ENCODE data around the gene IL5. TPM values are rescaled to one million over a fixed set of nuclear protein-coding genes. Genes with fewer than 3 reads are reported as not detected.

IL5 gene
- polyA plus RNA-seq, 1 donor (not counting 4 experiments of a cell fraction or from before 2014, with no cell fraction given), result not detected

DNA sequence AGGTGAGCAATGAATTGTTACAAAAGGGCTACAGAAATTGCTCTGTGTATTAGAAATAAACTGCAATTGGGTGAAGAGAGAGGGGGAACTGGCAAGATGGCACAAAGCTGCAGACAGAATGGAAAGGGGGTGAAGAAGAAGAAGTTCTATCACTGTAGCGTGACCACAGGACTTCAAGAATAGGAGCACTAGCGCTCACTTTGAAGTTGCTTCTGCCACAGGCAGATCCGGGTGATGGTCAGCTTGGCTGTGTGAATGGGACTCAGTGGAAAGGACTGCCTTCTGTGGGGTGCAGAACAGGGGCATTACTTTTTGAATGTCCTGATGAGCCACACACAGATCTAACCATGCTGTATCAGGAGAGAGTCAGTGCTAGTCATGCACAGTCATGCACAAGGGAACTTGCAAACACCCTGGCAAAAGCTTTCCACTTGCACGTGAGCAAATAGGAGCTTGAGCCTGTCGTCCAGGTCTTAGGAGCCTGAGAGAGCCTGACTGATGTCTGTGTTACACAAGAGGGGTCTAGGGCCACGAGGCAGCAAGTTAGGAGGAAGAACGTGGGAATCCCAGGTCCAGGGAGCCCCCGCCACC, 16.3 kb downstream of the IL5 start:
- Histone ChIP-seq H3K27me3 (ENCODE audit: control insufficient read depth, extremely low read depth, insufficient read depth, low read length) (peaks cover 9% of the 10 kb centered on the region), H3K4me2 (ENCODE audit: control insufficient read depth, extremely low read depth, insufficient read depth, low read depth, low read length) (peak overlapping the region; percentile 47), H3K9me3 (ENCODE audit: control insufficient read depth, low read depth, low read length) (no peaks in the 10 kb centered on the region), H3K4me3 (ENCODE audit: control insufficient read depth in 2 of 3, extremely low read depth in 1 of 3, insufficient read depth in 2 of 3, low read depth in 1 of 3, low read length in 3 of 3) (no peak overlapping the region), H3K9me1 (ENCODE audit: control insufficient read depth, extremely low read depth, insufficient read depth, low read length) (no peaks in the 10 kb centered on the region), H3K9ac (ENCODE audit: control insufficient read depth, extremely low read depth, insufficient read depth, low read length) (no peak overlapping the region), H3K79me2 (ENCODE audit: control insufficient read depth, insufficient read depth, low read length) (no peaks in the 10 kb centered on the region), H3K4me1 (ENCODE audit: control insufficient read depth, extremely low read depth, insufficient read depth, low read length) (peaks cover 3% of the 10 kb centered on the region), H3K36me3 (ENCODE audit: control insufficient read depth in 2 of 2, extremely low read depth in 1 of 2, insufficient read depth in 2 of 2, low read length in 2 of 2) (no peaks in the 10 kb centered on the region), H3K27ac (ENCODE audit: control insufficient read depth, insufficient read depth, low read length) (no peak overlapping the region), H4K20me1 (ENCODE audit: control insufficient read depth, extremely low read depth, insufficient read depth, low read length) (no peaks in the 10 kb centered on the region), H2AFZ (ENCODE audit: control insufficient read depth, low read length) (no peak overlapping the region)
- TF ChIP-seq EZH2 (IDR thresholded peaks at IDR 0.05; ENCODE audit: low read length) (no peak), CTCF (optimal IDR thresholded peaks at IDR 0.05 in 1 of 3, IDR thresholded peaks at IDR 0.05 in 1 of 3, conservative IDR thresholded peaks at IDR 0.05 in 1 of 3; ENCODE audit: extremely low read depth in 1 of 3, insufficient read depth in 2 of 3, low read length in 3 of 3) (no peak)
- dilution Hi-C loops (cut with MboI; ENCODE audit: extremely low pct_ligation_motif_present, low sequenced_read_pairs), result no loop called here
- DNase-seq (ENCODE audit: low read depth, low spot score) (no peak), FAIRE-seq (no peak)

- FAIRE-seq (peak; percentile 44), DNase-seq (ENCODE audit: low read depth, low spot score) (no peak)
- Histone ChIP-seq H3K4me2 (ENCODE audit: control insufficient read depth, extremely low read depth, insufficient read depth, low read depth, low read length) (peak overlapping the region; percentile 47), H2AFZ (ENCODE audit: control insufficient read depth, low read length) (no peak overlapping the region), H3K9ac (ENCODE audit: control insufficient read depth, extremely low read depth, insufficient read depth, low read length) (no peak overlapping the region), H4K20me1 (ENCODE audit: control insufficient read depth, extremely low read depth, insufficient read depth, low read length) (no peaks in the 10 kb centered on the region), H3K79me2 (ENCODE audit: control insufficient read depth, insufficient read depth, low read length) (no peaks in the 10 kb centered on the region), H3K4me1 (ENCODE audit: control insufficient read depth, extremely low read depth, insufficient read depth, low read length) (peaks cover 3% of the 10 kb centered on the region), H3K27ac (ENCODE audit: control insufficient read depth, insufficient read depth, low read length) (no peak overlapping the region), H3K36me3 (ENCODE audit: control insufficient read depth in 2 of 2, extremely low read depth in 1 of 2, insufficient read depth in 2 of 2, low read length in 2 of 2) (no peaks in the 10 kb centered on the region), H3K9me3 (ENCODE audit: control insufficient read depth, low read depth, low read length) (no peaks in the 10 kb centered on the region), H3K9me1 (ENCODE audit: control insufficient read depth, extremely low read depth, insufficient read depth, low read length) (no peaks in the 10 kb centered on the region), H3K4me3 (ENCODE audit: control insufficient read depth in 2 of 3, extremely low read depth in 1 of 3, insufficient read depth in 2 of 3, low read depth in 1 of 3, low read length in 3 of 3) (no peak overlapping the region), H3K27me3 (ENCODE audit: control insufficient read depth, extremely low read depth, insufficient read depth, low read length) (peaks cover 5% of the 10 kb centered on the region)
- TF ChIP-seq CTCF (optimal IDR thresholded peaks at IDR 0.05 in 1 of 3, IDR thresholded peaks at IDR 0.05 in 1 of 3, conservative IDR thresholded peaks at IDR 0.05 in 1 of 3; ENCODE audit: extremely low read depth in 1 of 3, insufficient read depth in 2 of 3, low read length in 3 of 3) (peak; percentile 53 to 89 (median 81)), EZH2 (IDR thresholded peaks at IDR 0.05; ENCODE audit: low read length) (no peak)
- dilution Hi-C loops (cut with MboI; ENCODE audit: extremely low pct_ligation_motif_present, low sequenced_read_pairs), result no loop called here
Observed at GRCh38 chr5:132526290-132526973, 16.9 kb downstream of the IL5 start.
